ENCODE measurements around the gene ULK4.

ULK4 gene

DNA sequence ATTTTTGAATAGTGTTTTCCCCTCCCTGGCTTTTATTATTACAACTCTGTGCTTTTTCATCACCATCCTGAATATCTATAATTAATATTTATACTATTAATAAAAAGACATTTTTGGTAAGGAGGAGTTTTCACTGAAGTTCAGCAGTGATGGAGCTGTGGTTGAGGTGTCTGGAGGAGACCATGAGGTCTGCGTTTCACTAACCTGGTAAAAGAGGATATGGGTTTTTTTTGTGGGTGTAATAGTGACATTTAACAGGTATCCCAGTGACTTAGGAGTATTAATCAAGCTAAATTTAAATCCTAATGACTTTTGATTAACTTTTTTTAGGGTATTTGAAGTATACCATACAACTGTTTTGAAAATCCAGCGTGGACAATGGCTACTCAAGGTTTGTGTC lies 738.2 kb downstream of the ULK4 start:
- Histone ChIP-seq H3K36me3 (ENCODE audit: insufficient read depth, low read length) (peaks cover 36% of the 10 kb centered on the region), H3K9me3 (ENCODE audit: control insufficient read depth, insufficient read depth, low read length) (no peaks in the 10 kb centered on the region), H3K9ac (ENCODE audit: low read depth, low read length) (no peak overlapping the region), H3K4me1 (ENCODE audit: insufficient read depth, low read length) (no peaks in the 10 kb centered on the region; the same call in 1 of the 2 replicates)

DNA sequence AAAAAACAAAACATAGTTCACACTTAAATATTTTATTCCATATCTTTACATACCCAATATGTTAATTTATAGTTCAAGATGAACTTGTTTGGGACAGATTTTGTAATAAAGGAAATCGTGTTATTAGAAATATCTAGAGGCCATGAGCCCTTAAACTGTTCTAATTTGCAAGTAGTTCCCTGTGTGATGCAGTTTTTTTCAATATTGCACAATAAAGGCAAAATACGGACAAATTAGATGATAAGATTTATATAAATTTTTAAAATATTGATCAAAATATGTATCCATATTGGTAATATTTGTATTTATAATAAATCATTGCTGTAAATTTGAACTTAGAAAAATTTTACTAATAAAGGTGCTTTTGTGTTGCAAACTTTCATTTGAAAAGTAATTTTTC lies 738.8 kb downstream of the ULK4 start:
- H3K9ac ChIP-seq (ENCODE audit: low read depth, low read length), result no peak overlapping the region
- no peaks in the 10 kb centered on the region for H3K9me3 ChIP-seq (ENCODE audit: control insufficient read depth, insufficient read depth, low read length)
- H3K36me3 ChIP-seq (ENCODE audit: insufficient read depth, low read length), result peaks cover 34% of the 10 kb centered on the region
- no peaks in the 10 kb centered on the region; the same call in 1 of the 2 replicates for H3K4me1 ChIP-seq (ENCODE audit: insufficient read depth, low read length)

DNA sequence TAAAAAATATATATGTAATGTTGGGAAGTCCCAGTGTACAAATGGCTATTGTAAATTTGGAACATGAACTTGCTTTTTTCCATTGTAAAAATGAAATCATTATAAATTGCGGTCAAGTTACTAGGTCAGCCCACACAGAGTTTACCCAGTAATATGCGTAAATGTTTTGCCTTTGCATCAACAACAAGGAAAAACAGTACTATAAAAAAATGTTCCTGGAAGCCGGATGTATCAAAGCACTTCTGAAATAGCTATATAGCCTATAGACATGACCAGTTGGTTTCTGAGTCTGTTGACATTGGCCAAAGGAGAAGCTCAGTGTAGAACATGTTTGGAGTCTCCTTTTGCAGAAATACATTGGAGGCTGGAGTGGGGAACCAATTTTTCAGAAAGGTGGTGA lies 739.4 kb downstream of the ULK4 start:
- no peaks in the 10 kb centered on the region for H3K9me3 ChIP-seq (ENCODE audit: control insufficient read depth, insufficient read depth, low read length)
- no peak overlapping the region for H3K9ac ChIP-seq (ENCODE audit: low read depth, low read length)
- peaks cover 34% of the 10 kb centered on the region for H3K36me3 ChIP-seq (ENCODE audit: insufficient read depth, low read length)
- no peaks in the 10 kb centered on the region; the same call in 1 of the 2 replicates for H3K4me1 ChIP-seq (ENCODE audit: insufficient read depth, low read length)

DNA sequence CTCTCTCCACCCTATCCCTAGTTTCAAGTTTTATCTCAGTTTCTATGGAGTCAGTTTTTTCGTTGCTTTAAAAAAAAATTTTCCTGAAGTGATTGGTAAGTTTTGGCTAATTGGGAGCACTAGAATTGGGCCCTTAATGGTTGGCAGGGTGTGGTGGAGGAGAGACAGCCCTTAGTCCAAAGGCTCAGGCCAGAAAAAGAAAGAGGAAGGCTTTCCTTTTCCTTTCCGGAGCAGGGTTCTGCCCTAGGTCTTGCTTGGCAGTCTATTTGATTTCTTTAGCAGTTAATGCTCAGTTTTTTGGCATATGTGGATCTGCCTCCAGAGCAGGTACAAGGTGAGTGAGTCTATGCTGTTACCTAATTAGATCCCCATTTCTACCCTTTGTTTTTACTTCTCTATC lies 739.9 kb downstream of the ULK4 start:
- Histone ChIP-seq H3K9ac (ENCODE audit: low read depth, low read length) (no peak overlapping the region), H3K4me1 (ENCODE audit: insufficient read depth, low read length) (peaks cover 2% of the 10 kb centered on the region), H3K36me3 (ENCODE audit: insufficient read depth, low read length) (peaks cover 32% of the 10 kb centered on the region), H3K9me3 (ENCODE audit: control insufficient read depth, insufficient read depth, low read length) (no peaks in the 10 kb centered on the region)

DNA sequence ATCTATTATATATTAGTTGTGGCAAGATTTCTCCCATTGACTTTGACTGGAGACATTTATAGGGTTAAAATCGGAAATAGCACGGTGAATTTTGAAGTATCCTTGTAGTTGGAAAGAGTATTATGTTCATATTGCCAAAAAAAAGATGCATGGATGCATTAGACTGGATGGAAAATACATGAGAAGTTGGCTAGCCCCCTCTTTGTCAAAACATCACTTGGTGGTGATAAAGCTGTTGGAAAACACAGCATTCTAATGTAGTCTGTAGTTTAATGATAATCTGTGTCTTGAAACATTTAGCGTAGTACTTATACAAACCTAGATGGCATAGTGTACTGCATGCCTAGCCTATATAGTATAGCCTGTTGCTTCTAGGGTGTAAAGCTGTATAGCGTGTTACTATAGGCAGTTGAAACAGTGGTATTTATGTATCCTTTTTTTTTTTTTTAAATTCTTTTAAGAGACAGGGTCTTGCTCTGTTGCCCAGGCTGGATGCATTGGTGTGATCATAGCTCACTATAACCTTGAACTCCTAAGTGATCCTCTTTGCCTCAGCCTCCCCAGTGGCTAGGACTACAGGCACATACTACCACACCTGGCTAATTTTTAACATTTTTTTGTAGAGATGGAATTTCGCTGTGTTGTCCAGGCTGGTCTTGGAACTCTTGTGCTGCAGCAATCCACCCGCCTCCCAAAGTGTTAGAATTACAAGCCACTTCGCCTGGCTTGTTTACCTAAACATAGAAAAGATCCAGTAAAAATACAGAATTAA lies 740.8 kb downstream of the ULK4 start:
- H3K9me3 ChIP-seq (ENCODE audit: control insufficient read depth, insufficient read depth, low read length), result no peaks in the 10 kb centered on the region

DNA sequence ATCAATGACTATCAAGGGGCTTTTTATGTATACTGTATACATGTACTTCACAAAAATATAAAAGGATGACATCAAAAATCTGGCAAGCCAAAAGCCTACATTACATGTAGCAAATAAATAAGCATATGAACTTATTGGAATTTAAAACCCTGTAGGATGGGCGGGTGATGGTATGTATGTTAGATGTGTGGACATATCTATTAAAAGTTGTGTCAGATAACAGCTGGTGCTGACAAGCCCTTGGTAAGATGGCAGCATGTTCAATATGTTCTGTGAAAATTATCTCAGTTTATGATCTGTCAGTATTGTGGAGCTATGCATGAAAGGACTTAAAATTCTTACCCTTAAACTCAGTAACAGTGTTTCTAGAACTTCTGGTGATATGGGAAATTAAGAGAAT lies 742.5 kb downstream of the ULK4 start:
- peaks cover 15% of the 10 kb centered on the region for H3K4me1 ChIP-seq (ENCODE audit: insufficient read depth, low read length)
- peaks cover 6% of the 10 kb centered on the region for H3K36me3 ChIP-seq (ENCODE audit: insufficient read depth, low read length)
- H3K9ac ChIP-seq (ENCODE audit: low read depth, low read length), result no peak overlapping the region
- no peaks in the 10 kb centered on the region for H3K9me3 ChIP-seq (ENCODE audit: control insufficient read depth, insufficient read depth, low read length)

More for the DNA sequence above, 740.8 kb downstream of the ULK4 start:
- H3K9ac ChIP-seq (ENCODE audit: low read depth, low read length), result no peak overlapping the region
- H3K4me1 ChIP-seq (ENCODE audit: insufficient read depth, low read length), result peaks cover 8% of the 10 kb centered on the region
- H3K36me3 ChIP-seq (ENCODE audit: insufficient read depth, low read length), result peaks cover 23% of the 10 kb centered on the region

DNA sequence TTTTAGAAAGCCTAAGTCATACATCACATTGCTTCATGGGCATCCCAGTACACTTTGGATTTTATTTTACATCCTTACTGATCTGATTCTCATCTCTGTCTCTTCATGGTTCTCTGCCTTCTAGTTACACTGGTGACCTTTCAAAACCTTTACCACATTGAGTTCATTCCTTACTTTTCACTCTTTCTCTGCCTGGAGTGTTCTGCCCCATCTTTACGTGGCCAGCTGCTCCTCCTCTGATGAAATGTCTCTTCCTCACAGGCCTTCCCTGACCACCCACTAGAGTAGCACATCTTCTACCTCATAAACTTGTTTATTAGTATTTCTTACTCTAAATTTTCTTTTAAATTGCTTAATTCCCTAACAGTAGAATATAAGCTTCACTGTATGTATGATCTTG lies 744.9 kb downstream of the ULK4 start:
- Histone ChIP-seq H3K36me3 (ENCODE audit: insufficient read depth, low read length) (no peaks in the 10 kb centered on the region), H3K9me3 (ENCODE audit: control insufficient read depth, insufficient read depth, low read length) (no peaks in the 10 kb centered on the region), H3K4me1 (ENCODE audit: insufficient read depth, low read length) (peaks cover 34% of the 10 kb centered on the region), H3K9ac (ENCODE audit: low read depth, low read length) (no peak overlapping the region)

DNA sequence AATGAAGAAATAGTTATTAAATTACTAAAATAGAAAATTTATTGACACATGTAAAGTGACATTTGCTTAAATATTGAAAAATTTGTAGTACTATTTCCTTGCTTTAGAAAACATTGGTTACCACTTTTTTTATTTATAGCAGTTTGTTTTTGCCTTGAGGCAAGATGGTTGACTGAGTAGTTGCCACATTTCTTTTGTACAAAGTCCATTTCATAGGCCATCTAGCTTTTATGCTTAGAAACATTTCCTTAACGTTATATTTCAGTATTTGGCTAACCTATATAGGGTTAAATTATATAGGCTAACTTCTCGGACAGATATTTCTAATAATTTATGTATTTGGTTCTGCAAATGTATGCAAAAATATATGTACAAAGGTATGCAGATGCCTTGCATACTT lies 745.5 kb downstream of the ULK4 start:
- no peaks in the 10 kb centered on the region for H3K9me3 ChIP-seq (ENCODE audit: control insufficient read depth, insufficient read depth, low read length)
- peaks cover 40% of the 10 kb centered on the region for H3K4me1 ChIP-seq (ENCODE audit: insufficient read depth, low read length)
- no peaks in the 10 kb centered on the region for H3K36me3 ChIP-seq (ENCODE audit: insufficient read depth, low read length)
- H3K9ac ChIP-seq (ENCODE audit: low read depth, low read length), result no peak overlapping the region

DNA sequence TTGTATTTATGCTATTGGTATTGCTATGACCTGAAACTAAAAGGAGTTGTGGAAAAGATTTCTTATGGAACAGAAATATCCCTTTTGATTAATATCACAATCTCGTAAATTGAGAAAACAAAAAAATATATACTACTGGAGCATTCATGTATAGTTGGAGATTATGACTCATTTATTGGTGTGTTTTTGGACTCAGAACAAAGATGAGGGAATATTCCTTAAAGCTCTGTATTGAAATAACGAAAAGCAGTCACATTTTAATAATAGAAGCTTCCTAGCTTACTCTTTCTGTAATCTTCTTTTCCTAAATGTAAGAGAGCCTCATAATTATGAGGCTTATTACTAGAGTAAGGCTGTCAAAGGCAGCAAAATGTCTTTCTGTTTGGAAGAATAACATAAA lies 748.3 kb downstream of the ULK4 start:
- H3K9ac ChIP-seq (ENCODE audit: low read depth, low read length), result no peak overlapping the region
- H3K9me3 ChIP-seq (ENCODE audit: control insufficient read depth, insufficient read depth, low read length), result no peaks in the 10 kb centered on the region
- peaks cover 42% of the 10 kb centered on the region for H3K4me1 ChIP-seq (ENCODE audit: insufficient read depth, low read length)
- H3K36me3 ChIP-seq (ENCODE audit: insufficient read depth, low read length), result no peaks in the 10 kb centered on the region

DNA sequence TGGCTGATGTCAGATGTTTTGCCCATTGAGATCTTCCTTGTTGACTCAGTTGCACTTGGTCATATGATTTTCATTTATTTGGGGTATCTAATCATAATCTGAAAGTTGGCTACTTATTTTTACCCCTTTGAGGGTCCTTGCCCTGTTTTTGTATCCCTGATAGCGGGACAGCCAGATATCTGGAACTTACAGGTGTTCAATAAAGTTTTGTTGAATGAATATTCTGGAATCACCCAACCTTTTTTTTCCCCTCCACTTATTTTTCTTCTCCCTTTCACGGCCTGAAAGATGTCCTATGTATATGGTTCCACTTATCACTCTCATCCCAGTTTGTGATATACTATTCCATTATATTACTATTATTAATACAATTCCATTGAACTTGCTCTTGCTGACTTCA lies 749.8 kb downstream of the ULK4 start:
- H3K36me3 ChIP-seq (ENCODE audit: insufficient read depth, low read length), result no peaks in the 10 kb centered on the region
- no peak overlapping the region for H3K9ac ChIP-seq (ENCODE audit: low read depth, low read length)
- no peaks in the 10 kb centered on the region for H3K9me3 ChIP-seq (ENCODE audit: control insufficient read depth, insufficient read depth, low read length)
- H3K4me1 ChIP-seq (ENCODE audit: insufficient read depth, low read length), result peaks cover 52% of the 10 kb centered on the region

DNA sequence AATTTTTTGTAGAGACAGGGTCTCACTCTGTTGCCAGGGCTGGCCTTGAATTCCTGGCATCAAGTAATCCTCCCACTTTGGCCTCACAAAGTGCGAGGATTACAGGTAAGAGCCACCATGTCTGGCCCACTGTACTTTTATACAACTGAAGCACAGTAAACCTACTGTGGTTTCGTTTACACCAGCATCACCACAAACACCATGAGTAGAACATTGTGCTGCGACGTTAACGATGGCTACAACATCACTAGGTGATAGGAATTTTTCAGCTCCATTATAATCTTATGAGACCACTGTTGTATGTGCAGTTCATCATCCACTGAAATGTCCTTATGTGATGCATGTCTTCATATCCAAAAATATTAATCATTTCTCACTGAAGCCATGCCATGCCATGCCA lies 750.9 kb downstream of the ULK4 start:
- no peaks in the 10 kb centered on the region for H3K36me3 ChIP-seq (ENCODE audit: insufficient read depth, low read length)
- peaks cover 55% of the 10 kb centered on the region for H3K4me1 ChIP-seq (ENCODE audit: insufficient read depth, low read length)
- no peaks in the 10 kb centered on the region for H3K9me3 ChIP-seq (ENCODE audit: control insufficient read depth, insufficient read depth, low read length)
- no peak overlapping the region for H3K9ac ChIP-seq (ENCODE audit: low read depth, low read length)

DNA sequence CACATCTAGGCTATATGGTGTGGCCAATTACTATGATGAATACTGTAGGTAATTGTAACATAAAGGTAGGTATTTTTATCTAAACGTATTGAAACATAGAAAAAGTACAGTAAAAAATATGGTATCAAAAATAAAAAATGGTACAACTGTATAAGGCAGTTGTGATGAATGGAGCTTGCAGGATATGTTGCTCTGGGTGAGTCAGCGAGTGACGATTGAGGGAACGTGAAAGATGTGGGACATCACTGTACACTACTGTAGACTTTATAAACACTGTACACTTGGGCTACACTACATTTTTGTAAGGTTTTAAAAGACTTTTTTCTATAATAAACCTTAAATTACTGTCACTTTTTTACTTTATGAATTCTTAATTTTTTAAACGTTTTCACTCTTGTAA lies 752.3 kb downstream of the ULK4 start:
- no peak overlapping the region for H3K9ac ChIP-seq (ENCODE audit: low read depth, low read length)
- H3K9me3 ChIP-seq (ENCODE audit: control insufficient read depth, insufficient read depth, low read length), result no peaks in the 10 kb centered on the region
- no peaks in the 10 kb centered on the region for H3K36me3 ChIP-seq (ENCODE audit: insufficient read depth, low read length)
- H3K4me1 ChIP-seq (ENCODE audit: insufficient read depth, low read length), result peaks cover 58% of the 10 kb centered on the region

DNA sequence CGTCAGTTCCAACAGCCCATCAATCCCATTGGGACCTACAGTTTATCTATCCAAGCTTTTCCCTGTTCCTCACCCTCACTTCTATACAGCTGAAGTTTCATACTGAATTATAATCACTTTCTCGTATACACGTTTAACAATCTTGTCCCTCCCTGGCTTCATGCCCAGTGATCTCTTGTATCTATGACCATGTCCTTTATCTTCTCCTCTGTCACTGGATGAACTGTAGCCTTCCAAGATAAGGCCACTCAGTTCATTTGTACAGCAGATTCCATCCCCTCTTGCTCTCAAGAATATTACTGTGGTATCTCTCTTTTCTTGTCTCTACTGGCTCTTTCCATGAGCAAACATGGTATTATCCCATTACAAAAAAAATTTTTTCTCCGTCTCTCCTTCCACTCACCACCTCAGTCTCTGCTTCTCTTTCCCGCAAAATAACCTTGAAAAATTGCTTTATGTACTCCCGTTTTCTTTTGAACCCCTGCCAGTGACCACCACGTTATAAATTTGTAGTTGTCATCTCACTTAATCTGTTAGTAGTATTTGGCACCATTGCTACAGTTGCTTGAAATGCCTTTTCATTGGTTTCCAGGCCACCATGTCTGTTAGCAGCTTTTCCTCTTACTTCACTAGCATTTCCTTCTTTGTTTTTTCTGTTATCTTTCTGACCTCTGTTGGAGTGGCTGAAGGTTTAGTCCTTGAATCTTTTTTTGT lies 753.2 kb downstream of the ULK4 start:
- Histone ChIP-seq H3K4me1 (ENCODE audit: insufficient read depth, low read length) (peaks cover 58% of the 10 kb centered on the region), H3K36me3 (ENCODE audit: insufficient read depth, low read length) (no peaks in the 10 kb centered on the region), H3K9me3 (ENCODE audit: control insufficient read depth, insufficient read depth, low read length) (no peaks in the 10 kb centered on the region), H3K9ac (ENCODE audit: low read depth, low read length) (no peak overlapping the region)

DNA sequence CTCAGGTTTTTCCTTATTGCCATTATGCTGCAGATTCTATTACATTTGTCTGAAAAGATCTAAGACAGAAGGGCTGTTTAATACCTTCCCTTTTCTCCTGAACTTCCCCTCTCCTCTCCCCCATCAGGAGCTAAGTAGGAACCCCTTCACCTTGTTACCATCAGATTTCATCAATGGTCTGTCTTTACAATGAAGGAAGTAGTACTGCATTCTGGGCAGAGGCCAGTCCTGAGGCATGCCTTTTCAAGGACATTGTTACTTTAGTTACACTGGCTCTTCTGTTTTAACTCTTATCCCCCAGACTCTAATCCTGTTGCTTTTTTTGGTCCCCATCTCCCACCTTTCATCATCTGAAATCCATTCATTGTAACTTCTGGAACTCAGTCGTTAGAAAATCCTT lies 754.5 kb downstream of the ULK4 start:
- H3K36me3 ChIP-seq (ENCODE audit: insufficient read depth, low read length), result no peaks in the 10 kb centered on the region
- H3K9me3 ChIP-seq (ENCODE audit: control insufficient read depth, insufficient read depth, low read length), result no peaks in the 10 kb centered on the region
- H3K9ac ChIP-seq (ENCODE audit: low read depth, low read length), result peak overlapping the region; percentile 4; the same call in 1 of the 2 replicates
- H3K4me1 ChIP-seq (ENCODE audit: insufficient read depth, low read length), result peaks cover 59% of the 10 kb centered on the region

DNA sequence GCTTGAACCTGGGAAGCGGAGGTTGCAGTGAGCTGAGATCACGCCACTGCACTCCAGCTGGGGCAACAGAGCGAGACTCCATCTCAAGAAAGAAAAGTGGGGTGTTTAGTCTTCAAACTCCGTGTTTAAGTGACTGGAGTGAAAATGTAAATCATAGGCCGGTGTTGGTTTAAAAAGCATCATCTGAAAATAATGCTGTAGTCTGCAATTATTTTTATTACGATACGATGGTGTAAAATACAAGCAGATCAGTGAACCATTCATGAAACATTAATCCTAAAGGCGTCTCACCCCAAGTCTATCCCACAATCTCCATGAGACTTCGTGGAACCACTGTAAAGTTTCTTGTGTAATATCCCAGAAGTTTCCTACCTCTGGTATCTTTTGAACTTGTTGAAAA lies 756.3 kb downstream of the ULK4 start:
- Histone ChIP-seq H3K4me1 (ENCODE audit: insufficient read depth, low read length) (peaks cover 50% of the 10 kb centered on the region), H3K9me3 (ENCODE audit: control insufficient read depth, insufficient read depth, low read length) (no peaks in the 10 kb centered on the region), H3K9ac (ENCODE audit: low read depth, low read length) (no peak overlapping the region), H3K36me3 (ENCODE audit: insufficient read depth, low read length) (no peaks in the 10 kb centered on the region)
